GM12891 (cell line): ENCODE data around the gene FSTL1.

Source experiments
- PAX5 ChIP-seq: IDR thresholded peaks from 2 replicates; pipeline ENCODE4 v1.6.1; 2011; ENCODE audit warnings: low read length, moderate library complexity, mild to moderate bottlenecking; ENCODE audit not compliant: insufficient read depth, severe bottlenecking
- POLR2A ChIP-seq: IDR thresholded peaks from 2 replicates; pipeline ENCODE4 v1.6.1; 2011; ENCODE audit warnings: low read depth, low read length, control low read depth
- POLR2AphosphoS5 ChIP-seq: IDR thresholded peaks from 2 replicates; pipeline ENCODE4 v1.6.1; 2011; ENCODE audit warnings: low read depth, low read length, control low read depth
- POU2F2 ChIP-seq: IDR thresholded peaks from 2 replicates; pipeline ENCODE4 v1.6.1; 2011; ENCODE audit warnings: low read depth, mild to moderate bottlenecking, control low read depth, low read length, moderate library complexity
- SPI1 ChIP-seq: IDR thresholded peaks from 2 replicates; pipeline ENCODE4 v1.6.1; 2011; ENCODE audit warnings: low read depth, low read length, control low read depth
- TAF1 ChIP-seq: IDR thresholded peaks from 2 replicates; pipeline ENCODE4 v1.6.1; 2011; ENCODE audit warnings: low read depth, low read length, control low read depth

DNA sequence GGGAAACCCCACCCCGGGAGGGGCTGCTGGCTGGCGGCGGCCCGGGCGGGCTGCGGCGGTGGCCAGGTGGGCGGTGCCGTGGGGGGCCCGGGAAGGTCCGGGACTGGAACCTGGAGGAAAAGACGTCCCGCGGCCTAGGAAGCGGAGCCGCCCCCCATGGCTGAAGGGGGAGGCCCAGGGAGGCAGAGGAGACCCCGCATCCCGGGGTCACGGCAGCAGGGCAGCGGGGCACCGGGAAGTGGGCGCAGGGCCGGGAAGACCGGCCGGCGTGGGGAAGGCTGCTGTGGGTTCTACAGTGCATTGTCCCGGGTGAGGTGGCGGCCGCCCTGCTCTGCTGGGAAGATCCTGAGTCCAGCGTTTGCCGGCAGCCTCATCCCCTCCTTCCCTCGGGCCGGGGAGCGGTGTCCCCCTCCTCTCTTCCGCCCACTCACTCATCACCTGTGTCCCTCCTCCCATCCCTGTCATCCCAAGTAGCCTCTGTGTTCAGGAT lies 525 bp upstream of the FSTL1 start:
- TF ChIP-seq POLR2A: no peak
- TF ChIP-seq POLR2AphosphoS5: no peak
- no peak for TF ChIP-seq PAX5
- no peak for TF ChIP-seq TAF1
- TF ChIP-seq POU2F2: no peak
- no peak for TF ChIP-seq SPI1
